ENCODE data around the gene FAM107B. TPM values are rescaled to one million over a fixed set of nuclear protein-coding genes. Genes with fewer than 3 reads are reported as not detected.

FAM107B gene
- total RNA-seq, 1 experiment from 2014 or later: 61.6 TPM

DNA sequence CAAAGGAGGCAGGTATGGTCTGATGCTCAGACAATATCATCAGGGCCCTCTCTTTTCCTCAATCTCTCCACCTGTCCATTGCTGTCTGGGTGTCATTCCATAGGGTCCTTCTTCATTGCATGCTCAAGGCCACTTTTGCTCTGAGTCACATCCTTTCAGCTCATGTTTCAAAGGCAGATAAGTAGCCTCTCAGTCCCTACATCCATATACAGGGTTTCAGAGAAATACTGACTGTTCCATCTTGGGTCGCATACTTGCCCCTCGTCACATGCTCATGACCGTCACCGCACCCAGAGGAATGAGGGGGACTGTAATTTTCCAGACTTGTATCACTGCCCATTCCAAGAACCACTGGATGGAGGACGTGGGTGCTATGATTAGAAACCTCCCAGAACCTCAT is 93.4 kb downstream of the FAM107B start:
- ChIA-PET POLR2A (ENCODE audit: low non-redundant PET) (no interaction called here), CTCF (no interaction called here)
- no TSS peak for BruUV-seq (replicated peaks)
- TF ChIP-seq, protein P1, sequence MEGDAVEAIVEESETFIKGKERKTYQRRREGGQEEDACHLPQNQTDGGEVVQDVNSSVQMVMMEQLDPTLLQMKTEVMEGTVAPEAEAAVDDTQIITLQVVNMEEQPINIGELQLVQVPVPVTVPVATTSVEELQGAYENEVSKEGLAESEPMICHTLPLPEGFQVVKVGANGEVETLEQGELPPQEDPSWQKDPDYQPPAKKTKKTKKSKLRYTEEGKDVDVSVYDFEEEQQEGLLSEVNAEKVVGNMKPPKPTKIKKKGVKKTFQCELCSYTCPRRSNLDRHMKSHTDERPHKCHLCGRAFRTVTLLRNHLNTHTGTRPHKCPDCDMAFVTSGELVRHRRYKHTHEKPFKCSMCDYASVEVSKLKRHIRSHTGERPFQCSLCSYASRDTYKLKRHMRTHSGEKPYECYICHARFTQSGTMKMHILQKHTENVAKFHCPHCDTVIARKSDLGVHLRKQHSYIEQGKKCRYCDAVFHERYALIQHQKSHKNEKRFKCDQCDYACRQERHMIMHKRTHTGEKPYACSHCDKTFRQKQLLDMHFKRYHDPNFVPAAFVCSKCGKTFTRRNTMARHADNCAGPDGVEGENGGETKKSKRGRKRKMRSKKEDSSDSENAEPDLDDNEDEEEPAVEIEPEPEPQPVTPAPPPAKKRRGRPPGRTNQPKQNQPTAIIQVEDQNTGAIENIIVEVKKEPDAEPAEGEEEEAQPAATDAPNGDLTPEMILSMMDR (conservative IDR thresholded peaks at IDR 0.05; ENCODE audit: low read depth, low read length): no peak
- TF ChIP-seq EZH2 (IDR thresholded peaks at IDR 0.05; ENCODE audit: borderline replicate concordance, low read depth, low read length, poor library complexity, severe bottlenecking): no peak
- no peak for DNase-seq (ENCODE audit: low spot score)
- no peak overlapping the region for H3K4me3 ChIP-seq (ENCODE audit: low read depth, low read length, poor library complexity, severe bottlenecking)
- no peaks in the 10 kb centered on the region for H3K4me1 ChIP-seq (ENCODE audit: insufficient read depth, low read length, poor library complexity, severe bottlenecking)
- no peaks in the 10 kb centered on the region for H3K9me3 ChIP-seq (ENCODE audit: low read depth, low read length, poor library complexity, severe bottlenecking)
- H3K36me3 ChIP-seq (ENCODE audit: insufficient read depth, low read length, poor library complexity, severe bottlenecking): no peaks in the 10 kb centered on the region
- no peak overlapping the region for H3K27ac ChIP-seq (ENCODE audit: low read depth, low read length, poor library complexity, severe bottlenecking)
- intact Hi-C loops (cut with micrococcal nuclease; ENCODE audit: unreplicated experiment): no loop called here
- no peaks in the 10 kb centered on the region for H3K27me3 ChIP-seq (replicated peaks; ENCODE audit: insufficient read depth, low read depth, low read length, poor library complexity)

DNA sequence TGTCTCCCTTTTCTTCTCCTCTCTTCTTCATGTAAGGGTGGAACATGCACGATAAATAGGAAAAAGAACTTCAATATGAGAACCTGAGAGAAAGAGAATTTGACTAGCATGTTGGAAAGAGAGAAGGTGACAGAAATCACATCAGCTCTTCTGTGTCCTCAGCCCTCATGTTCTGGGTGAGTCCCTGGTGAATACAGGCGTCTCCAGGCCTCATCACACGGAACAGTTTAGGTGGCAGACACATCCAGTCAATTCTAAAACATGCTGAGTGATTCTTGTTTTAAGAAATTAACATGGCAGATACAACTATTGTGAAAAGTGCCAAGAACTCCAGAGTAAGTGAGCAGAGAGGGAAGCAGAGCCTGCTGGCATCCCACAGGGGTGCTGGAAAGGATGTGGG is 96.1 kb downstream of the FAM107B start:
- DNase-seq (ENCODE audit: low spot score): no peak
- Histone ChIP-seq H3K36me3 (ENCODE audit: insufficient read depth, low read length, poor library complexity, severe bottlenecking) (no peaks in the 10 kb centered on the region), H3K4me1 (ENCODE audit: insufficient read depth, low read length, poor library complexity, severe bottlenecking) (no peaks in the 10 kb centered on the region), H3K4me3 (ENCODE audit: low read depth, low read length, poor library complexity, severe bottlenecking) (no peak overlapping the region), H3K9me3 (ENCODE audit: low read depth, low read length, poor library complexity, severe bottlenecking) (no peaks in the 10 kb centered on the region), H3K27me3 (replicated peaks; ENCODE audit: insufficient read depth, low read depth, low read length, poor library complexity) (no peaks in the 10 kb centered on the region), H3K27ac (ENCODE audit: low read depth, low read length, poor library complexity, severe bottlenecking) (no peak overlapping the region)
- BruUV-seq (replicated peaks): no TSS peak
- POLR2A ChIA-PET (ENCODE audit: low non-redundant PET): no interaction called here
- TF ChIP-seq, protein P1 (conservative IDR thresholded peaks at IDR 0.05; ENCODE audit: low read depth, low read length): no peak
- TF ChIP-seq EZH2 (IDR thresholded peaks at IDR 0.05; ENCODE audit: borderline replicate concordance, low read depth, low read length, poor library complexity, severe bottlenecking): no peak
- intact Hi-C loops (cut with micrococcal nuclease; ENCODE audit: unreplicated experiment): no loop called here
- CTCF ChIA-PET: no interaction called here

DNA sequence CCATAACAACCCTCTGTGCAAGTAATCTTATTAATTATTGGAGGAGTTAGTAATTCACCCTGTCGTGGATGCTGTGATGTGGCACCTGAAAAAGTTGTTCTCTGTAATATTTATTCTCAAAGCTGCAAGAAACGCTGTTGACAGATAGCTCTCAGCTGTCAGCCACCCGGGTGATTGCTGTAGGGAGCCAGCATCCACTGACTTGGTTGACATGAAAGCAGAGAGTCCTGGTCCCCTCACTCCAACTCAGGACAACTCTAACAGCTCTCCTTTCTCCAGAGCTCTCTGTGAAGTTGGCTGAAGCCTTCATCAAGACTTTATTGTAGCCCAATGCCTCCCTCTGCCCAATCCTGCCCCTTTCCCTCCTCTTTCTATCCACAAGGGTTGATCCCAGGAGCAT is 98.0 kb downstream of the FAM107B start:
- ChIA-PET POLR2A (ENCODE audit: low non-redundant PET) (interaction anchor here (0.6 kb wide), 1 partner anchor 180 kb away, joined by 3 read pairs; no protein-coding TSS in a partner anchor), CTCF (no interaction called here)
- intact Hi-C loops (cut with micrococcal nuclease; ENCODE audit: unreplicated experiment): no loop called here
- Histone ChIP-seq H3K9me3 (ENCODE audit: low read depth, low read length, poor library complexity, severe bottlenecking) (no peaks in the 10 kb centered on the region), H3K36me3 (ENCODE audit: insufficient read depth, low read length, poor library complexity, severe bottlenecking) (no peaks in the 10 kb centered on the region), H3K4me3 (ENCODE audit: low read depth, low read length, poor library complexity, severe bottlenecking) (no peak overlapping the region), H3K27me3 (replicated peaks; ENCODE audit: insufficient read depth, low read depth, low read length, poor library complexity) (no peaks in the 10 kb centered on the region), H3K27ac (ENCODE audit: low read depth, low read length, poor library complexity, severe bottlenecking) (no peak overlapping the region), H3K4me1 (ENCODE audit: insufficient read depth, low read length, poor library complexity, severe bottlenecking) (no peaks in the 10 kb centered on the region)
- no peak for DNase-seq (ENCODE audit: low spot score)
- TF ChIP-seq, protein P1 (conservative IDR thresholded peaks at IDR 0.05; ENCODE audit: low read depth, low read length): no peak
- no peak for TF ChIP-seq EZH2 (IDR thresholded peaks at IDR 0.05; ENCODE audit: borderline replicate concordance, low read depth, low read length, poor library complexity, severe bottlenecking)
- BruUV-seq (replicated peaks): no TSS peak
